ENCODE data around the gene RESF1.

RESF1 gene

GRCh38 chr12:31959161-31959700, at the start of gene RESF1:
RESF1 (plus strand) TSS chr12:31959415; CDS start chr12:31980956, 21,541 bp downstream.
- H3K4me1 ChIP-seq (ENCODE audit: control insufficient read depth in 1 of 2, insufficient read depth in 2 of 2, low read length in 2 of 2) = peaks cover 0 to 20% of the 10 kb centered on the region in 2 donors
- H3K36me3 ChIP-seq (ENCODE audit: control insufficient read depth in 1 of 2, insufficient read depth in 2 of 2, low read length in 2 of 2) = peaks cover 0 to 4% of the 10 kb centered on the region in 2 donors
- H3K27ac ChIP-seq (ENCODE audit: low read length) = peak within 1 kb of the TSS; percentile 89
- no peaks in the 10 kb centered on the region for H3K9me3 ChIP-seq (ENCODE audit: control insufficient read depth in 1 of 2, low read length in 2 of 2)
- H3K27me3 ChIP-seq (ENCODE audit: low read depth, low read length) = no peaks in the 10 kb centered on the region
- peak within 1 kb of the TSS; percentile 75 to 93 for H3K4me3 ChIP-seq (ENCODE audit: low read depth in 1 of 2, low read length in 2 of 2)

GRCh38 chr12:31914927-31915326, 44.3 kb upstream of the RESF1 start:
- no peaks in the 10 kb centered on the region for H3K36me3 ChIP-seq (ENCODE audit: control insufficient read depth in 1 of 2, insufficient read depth in 2 of 2, low read length in 2 of 2)
- H3K4me1 ChIP-seq (ENCODE audit: control insufficient read depth in 1 of 2, insufficient read depth in 2 of 2, low read length in 2 of 2) = no peaks in the 10 kb centered on the region
- no peaks in the 10 kb centered on the region for H3K27me3 ChIP-seq (ENCODE audit: low read depth, low read length)
- no peak overlapping the region for H3K4me3 ChIP-seq (ENCODE audit: low read depth in 1 of 2, low read length in 2 of 2)
- H3K9me3 ChIP-seq (ENCODE audit: control insufficient read depth in 1 of 2, low read length in 2 of 2) = peaks cover 0 to 10% of the 10 kb centered on the region in 2 donors
- H3K27ac ChIP-seq (ENCODE audit: low read length) = no peak overlapping the region

DNA sequence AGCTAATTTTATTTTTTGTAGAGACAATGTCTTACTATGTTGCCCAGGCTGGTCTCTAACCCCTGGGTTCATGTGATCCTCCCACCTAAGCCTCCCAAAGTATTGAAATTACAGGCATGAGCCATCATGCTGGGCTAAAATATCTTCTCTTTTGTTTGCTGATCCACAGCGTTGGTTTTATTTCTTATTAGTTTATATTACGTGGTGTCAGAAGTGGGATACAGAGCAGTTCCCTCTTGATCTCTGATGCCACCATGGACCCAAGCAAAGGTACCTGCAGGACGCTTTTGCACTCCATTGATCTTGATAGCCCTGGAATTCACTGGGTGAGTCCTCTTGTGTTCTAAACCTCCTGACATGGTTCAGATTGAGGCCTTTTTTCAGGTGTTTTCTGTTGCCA, 43.8 kb upstream of the RESF1 start:
- H3K27ac ChIP-seq (ENCODE audit: low read length) = no peak overlapping the region
- no peaks in the 10 kb centered on the region for H3K36me3 ChIP-seq (ENCODE audit: control insufficient read depth in 1 of 2, insufficient read depth in 2 of 2, low read length in 2 of 2)
- H3K27me3 ChIP-seq (ENCODE audit: low read depth, low read length) = no peaks in the 10 kb centered on the region
- H3K4me3 ChIP-seq (ENCODE audit: low read depth in 1 of 2, low read length in 2 of 2) = peak overlapping the region in 1 of 2 donors; percentile 7
- H3K4me1 ChIP-seq (ENCODE audit: control insufficient read depth in 1 of 2, insufficient read depth in 2 of 2, low read length in 2 of 2) = no peaks in the 10 kb centered on the region
- peaks cover 0 to 10% of the 10 kb centered on the region in 2 donors for H3K9me3 ChIP-seq (ENCODE audit: control insufficient read depth in 1 of 2, low read length in 2 of 2)

- Histone ChIP-seq H3K27ac (ENCODE audit: low read length) (no peak overlapping the region), H3K9me3 (ENCODE audit: control insufficient read depth in 1 of 2, low read length in 2 of 2) (peaks cover 4 to 18% of the 10 kb centered on the region in 2 donors), H3K4me1 (ENCODE audit: control insufficient read depth in 1 of 2, insufficient read depth in 2 of 2, low read length in 2 of 2) (no peaks in the 10 kb centered on the region), H3K4me3 (ENCODE audit: low read depth in 1 of 2, low read length in 2 of 2) (peak overlapping the region in 1 of 2 donors; percentile 6), H3K27me3 (ENCODE audit: low read depth, low read length) (no peaks in the 10 kb centered on the region), H3K36me3 (ENCODE audit: control insufficient read depth in 1 of 2, insufficient read depth in 2 of 2, low read length in 2 of 2) (no peaks in the 10 kb centered on the region)
Observed at GRCh38 chr12:31922341-31923062, 36.7 kb upstream of the RESF1 start.

GRCh38 chr12:31923063-31923412, 36.2 kb upstream of the RESF1 start:
- Histone ChIP-seq H3K4me3 (ENCODE audit: low read depth in 1 of 2, low read length in 2 of 2) (peak overlapping the region in 1 of 2 donors; percentile 6), H3K9me3 (ENCODE audit: control insufficient read depth in 1 of 2, low read length in 2 of 2) (peaks cover 4 to 18% of the 10 kb centered on the region in 2 donors), H3K4me1 (ENCODE audit: control insufficient read depth in 1 of 2, insufficient read depth in 2 of 2, low read length in 2 of 2) (no peaks in the 10 kb centered on the region)

DNA sequence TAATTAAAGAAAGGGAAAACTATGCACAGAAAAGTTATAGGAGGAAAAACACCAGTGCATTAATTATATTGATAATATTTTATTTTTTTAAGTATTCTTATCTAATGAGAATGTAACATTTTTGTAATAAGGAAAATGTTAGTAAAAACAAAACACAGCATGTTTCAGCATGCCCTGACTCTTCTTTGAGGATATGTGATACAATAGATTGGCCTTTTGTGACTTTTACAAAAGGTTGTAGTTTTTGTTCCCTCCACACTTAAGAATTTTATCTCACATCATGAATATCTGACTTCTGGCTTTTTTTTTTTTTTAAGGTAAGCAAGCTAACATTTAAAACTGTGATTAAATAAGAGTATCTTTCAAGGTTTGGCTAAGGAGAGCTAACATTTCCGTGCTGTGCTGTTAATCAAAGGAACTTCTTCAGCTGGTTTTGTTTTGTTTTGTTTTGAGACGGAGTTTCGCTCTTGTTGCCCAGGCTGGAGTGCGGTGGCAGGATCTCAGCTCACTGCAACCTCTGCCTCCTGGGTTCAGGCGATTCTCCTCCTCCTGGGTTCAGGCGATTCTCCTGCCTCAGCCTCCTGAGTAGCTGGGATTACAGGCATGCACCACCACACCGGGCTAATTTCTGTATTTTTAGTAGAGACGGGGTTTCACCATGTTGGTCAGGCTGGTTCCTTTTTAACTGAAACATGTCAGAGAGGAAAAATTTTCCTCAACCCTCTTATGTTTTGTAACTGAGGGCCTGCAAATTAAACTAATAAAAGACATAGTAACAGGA, 30.8 kb upstream of the RESF1 start:
- no peaks in the 10 kb centered on the region for H3K36me3 ChIP-seq (ENCODE audit: control insufficient read depth in 1 of 2, insufficient read depth in 2 of 2, low read length in 2 of 2)
- no peaks in the 10 kb centered on the region for H3K4me1 ChIP-seq (ENCODE audit: control insufficient read depth in 1 of 2, insufficient read depth in 2 of 2, low read length in 2 of 2)
- H3K4me3 ChIP-seq (ENCODE audit: low read depth in 1 of 2, low read length in 2 of 2) = no peak overlapping the region
- no peak overlapping the region for H3K27ac ChIP-seq (ENCODE audit: low read length)
- H3K9me3 ChIP-seq (ENCODE audit: control insufficient read depth in 1 of 2, low read length in 2 of 2) = peaks cover 4% of the 10 kb centered on the region in 2 donors
- H3K27me3 ChIP-seq (ENCODE audit: low read depth, low read length) = no peaks in the 10 kb centered on the region

More at GRCh38 chr12:31923063-31923412, 36.2 kb upstream of the RESF1 start:
- H3K36me3 ChIP-seq (ENCODE audit: control insufficient read depth in 1 of 2, insufficient read depth in 2 of 2, low read length in 2 of 2) = no peaks in the 10 kb centered on the region
- H3K27me3 ChIP-seq (ENCODE audit: low read depth, low read length) = no peaks in the 10 kb centered on the region
- no peak overlapping the region for H3K27ac ChIP-seq (ENCODE audit: low read length)

- Histone ChIP-seq H3K36me3 (ENCODE audit: control insufficient read depth in 1 of 2, insufficient read depth in 2 of 2, low read length in 2 of 2) (no peaks in the 10 kb centered on the region), H3K27me3 (ENCODE audit: low read depth, low read length) (no peaks in the 10 kb centered on the region), H3K9me3 (ENCODE audit: control insufficient read depth in 1 of 2, low read length in 2 of 2) (no peaks in the 10 kb centered on the region), H3K4me3 (ENCODE audit: low read depth in 1 of 2, low read length in 2 of 2) (no peak overlapping the region), H3K27ac (ENCODE audit: low read length) (no peak overlapping the region), H3K4me1 (ENCODE audit: control insufficient read depth in 1 of 2, insufficient read depth in 2 of 2, low read length in 2 of 2) (no peaks in the 10 kb centered on the region)
Observed at GRCh38 chr12:31929027-31929526, 30.1 kb upstream of the RESF1 start.

GRCh38 chr12:31931796-31932715, 27.2 kb upstream of the RESF1 start:
- Histone ChIP-seq H3K27ac (ENCODE audit: low read length) (no peak overlapping the region), H3K4me3 (ENCODE audit: low read depth in 1 of 2, low read length in 2 of 2) (no peak overlapping the region), H3K4me1 (ENCODE audit: control insufficient read depth in 1 of 2, insufficient read depth in 2 of 2, low read length in 2 of 2) (no peaks in the 10 kb centered on the region), H3K27me3 (ENCODE audit: low read depth, low read length) (no peaks in the 10 kb centered on the region), H3K36me3 (ENCODE audit: control insufficient read depth in 1 of 2, insufficient read depth in 2 of 2, low read length in 2 of 2) (no peaks in the 10 kb centered on the region), H3K9me3 (ENCODE audit: control insufficient read depth in 1 of 2, low read length in 2 of 2) (no peaks in the 10 kb centered on the region)

DNA sequence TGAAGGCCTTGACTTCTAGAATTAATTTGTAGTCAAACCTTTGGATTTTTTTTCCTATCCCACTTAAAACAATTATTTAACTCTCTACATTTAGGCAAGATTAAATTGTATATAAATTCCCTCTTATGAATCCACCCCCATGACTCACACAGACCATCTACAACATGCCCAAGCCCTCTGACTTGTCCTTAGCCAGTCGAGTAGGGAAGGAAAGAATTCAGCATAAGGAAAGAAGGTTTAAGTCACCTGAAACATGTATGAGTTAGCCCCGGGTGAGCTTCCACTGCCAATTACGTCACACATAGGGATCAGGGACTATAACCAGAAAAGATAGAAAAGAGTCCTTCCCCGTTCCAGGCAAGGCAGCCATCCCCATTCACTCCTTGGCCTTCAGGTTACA, 14.9 kb upstream of the RESF1 start:
- Histone ChIP-seq H3K9me3 (ENCODE audit: control insufficient read depth in 1 of 2, low read length in 2 of 2) (peaks cover 0 to 4% of the 10 kb centered on the region in 2 donors), H3K27ac (ENCODE audit: low read length) (no peak overlapping the region), H3K36me3 (ENCODE audit: control insufficient read depth in 1 of 2, insufficient read depth in 2 of 2, low read length in 2 of 2) (peaks cover 0 to 9% of the 10 kb centered on the region in 2 donors), H3K4me3 (ENCODE audit: low read depth in 1 of 2, low read length in 2 of 2) (no peak overlapping the region), H3K4me1 (ENCODE audit: control insufficient read depth in 1 of 2, insufficient read depth in 2 of 2, low read length in 2 of 2) (no peaks in the 10 kb centered on the region), H3K27me3 (ENCODE audit: low read depth, low read length) (no peaks in the 10 kb centered on the region)

- Histone ChIP-seq H3K9me3 (ENCODE audit: control insufficient read depth in 1 of 2, low read length in 2 of 2) (peaks cover 0 to 4% of the 10 kb centered on the region in 2 donors), H3K4me3 (ENCODE audit: low read depth in 1 of 2, low read length in 2 of 2) (no peak overlapping the region)
Observed at GRCh38 chr12:31947971-31948370, 11.2 kb upstream of the RESF1 start.

More at GRCh38 chr12:31947971-31948370, 11.2 kb upstream of the RESF1 start:
- Histone ChIP-seq H3K27me3 (ENCODE audit: low read depth, low read length) (no peaks in the 10 kb centered on the region), H3K27ac (ENCODE audit: low read length) (no peak overlapping the region), H3K4me1 (ENCODE audit: control insufficient read depth in 1 of 2, insufficient read depth in 2 of 2, low read length in 2 of 2) (no peaks in the 10 kb centered on the region), H3K36me3 (ENCODE audit: control insufficient read depth in 1 of 2, insufficient read depth in 2 of 2, low read length in 2 of 2) (peaks cover 0 to 9% of the 10 kb centered on the region in 2 donors)

All from muscle layer of duodenum (tissue), 2 donors.